ENCODE results near the gene ASS1. TPM values are rescaled to one million over a fixed set of nuclear protein-coding genes. Genes with fewer than 3 reads are reported as not detected.
A peak's percentile ranks its signal among the peaks of the same experiment; 100 is the strongest.

The ASS1 gene
- polyA plus RNA-seq, 4 donors, result 295 to 962 (median 408) TPM

DNA sequence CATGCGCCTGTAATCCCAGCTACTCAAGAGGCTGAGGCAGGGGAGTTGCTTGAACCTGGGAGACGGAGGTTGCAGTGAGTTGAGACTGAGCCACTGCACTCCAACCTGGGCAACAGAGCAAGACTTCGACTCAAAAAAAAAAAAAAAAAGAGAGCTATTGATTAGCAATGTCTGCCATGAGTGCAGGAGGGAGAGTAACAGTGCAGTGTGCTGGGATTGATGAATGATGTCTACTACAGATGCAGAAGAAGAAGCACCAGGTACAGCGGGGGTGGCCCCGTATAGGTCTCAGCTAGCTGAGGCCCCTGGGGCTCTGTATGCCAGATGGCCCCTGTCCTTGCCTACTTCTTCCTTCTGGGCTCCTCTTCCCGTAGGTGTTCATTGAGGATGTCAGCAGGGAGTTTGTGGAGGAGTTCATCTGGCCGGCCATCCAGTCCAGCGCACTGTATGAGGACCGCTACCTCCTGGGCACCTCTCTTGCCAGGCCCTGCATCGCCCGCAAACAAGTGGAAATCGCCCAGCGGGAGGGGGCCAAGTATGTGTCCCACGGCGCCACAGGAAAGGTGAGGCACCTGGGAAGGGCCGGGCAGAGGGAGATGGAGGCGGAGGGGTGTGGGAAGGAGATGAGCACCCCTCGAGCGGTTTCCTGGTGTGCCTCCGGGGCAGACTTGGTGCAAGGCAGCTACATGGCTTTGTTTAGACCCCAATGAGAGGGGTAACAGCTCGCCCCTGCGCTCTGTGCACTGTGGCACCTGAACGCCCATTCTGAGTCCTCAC, 13.5 kb downstream of the ASS1 start:
- Histone ChIP-seq H3K9me3 (ENCODE audit: control insufficient read depth in 2 of 2, insufficient read depth in 1 of 2, low read depth in 1 of 2, low read length in 1 of 2) (no peaks in the 10 kb centered on the region), H3K4me3 (ENCODE audit: low read depth in 1 of 3, low read length in 3 of 3) (no peak overlapping the region), H3K4me1 (ENCODE audit: control insufficient read depth in 3 of 3, insufficient read depth in 2 of 3, low read depth in 1 of 3, low read length in 2 of 3) (peaks cover 0 to 16% (median 2%) of the 10 kb centered on the region in 3 donors), H3K27me3 (ENCODE audit: control insufficient read depth in 3 of 3, insufficient read depth in 3 of 3, low read length in 3 of 3) (no peaks in the 10 kb centered on the region), H3K27ac (ENCODE audit: low read depth in 1 of 3, low read length in 2 of 3) (no peak overlapping the region), H3K36me3 (ENCODE audit: control insufficient read depth in 3 of 3, insufficient read depth in 2 of 3, low read depth in 1 of 3, low read length in 3 of 3) (peaks cover 0 to 85% (median 0%) of the 10 kb centered on the region in 3 donors)
- DNase-seq (no peak), FAIRE-seq (no peak)
- 88 to 92% (median 92%) methylated on average over 23 of the region's 23 CpGs for WGBS, 3 donors

GRCh38 chr9:130458804-130459067, 14.0 kb downstream of the ASS1 start:
- Histone ChIP-seq H3K4me1 (ENCODE audit: control insufficient read depth in 3 of 3, insufficient read depth in 2 of 3, low read depth in 1 of 3, low read length in 2 of 3) (peaks cover 0 to 10% (median 0%) of the 10 kb centered on the region in 3 donors), H3K9me3 (ENCODE audit: control insufficient read depth in 2 of 2, insufficient read depth in 1 of 2, low read depth in 1 of 2, low read length in 1 of 2) (no peaks in the 10 kb centered on the region), H3K27me3 (ENCODE audit: control insufficient read depth in 3 of 3, insufficient read depth in 3 of 3, low read length in 3 of 3) (no peaks in the 10 kb centered on the region), H3K36me3 (ENCODE audit: control insufficient read depth in 3 of 3, insufficient read depth in 2 of 3, low read depth in 1 of 3, low read length in 3 of 3) (peaks cover 0 to 86% (median 0%) of the 10 kb centered on the region in 3 donors), H3K27ac (ENCODE audit: low read depth in 1 of 3, low read length in 2 of 3) (no peak overlapping the region), H3K4me3 (ENCODE audit: low read depth in 1 of 3, low read length in 3 of 3) (no peak overlapping the region)
- FAIRE-seq (no peak), DNase-seq (no peak)
- WGBS, 3 donors, result 83 to 90% (median 85%) methylated on average over 5 of the region's 5 CpGs

- DNase-seq (peak in 1 of 2 donors; percentile 46), FAIRE-seq (no peak)
- H3K27me3 ChIP-seq (ENCODE audit: control insufficient read depth in 3 of 3, insufficient read depth in 3 of 3, low read length in 3 of 3), result no peaks in the 10 kb centered on the region
- peaks cover 0 to 7% (median 0%) of the 10 kb centered on the region in 3 donors for H3K4me1 ChIP-seq (ENCODE audit: control insufficient read depth in 3 of 3, insufficient read depth in 2 of 3, low read depth in 1 of 3, low read length in 2 of 3)
- H3K27ac ChIP-seq (ENCODE audit: low read depth in 1 of 3, low read length in 2 of 3), result no peak overlapping the region
- peaks cover 0 to 86% (median 0%) of the 10 kb centered on the region in 3 donors for H3K36me3 ChIP-seq (ENCODE audit: control insufficient read depth in 3 of 3, insufficient read depth in 2 of 3, low read depth in 1 of 3, low read length in 3 of 3)
- H3K9me3 ChIP-seq (ENCODE audit: control insufficient read depth in 2 of 2, insufficient read depth in 1 of 2, low read depth in 1 of 2, low read length in 1 of 2), result no peaks in the 10 kb centered on the region
- WGBS, 3 donors, result 48 to 65% (median 50%) methylated on average over 8 of the region's 8 CpGs
- H3K4me3 ChIP-seq (ENCODE audit: low read depth in 1 of 3, low read length in 3 of 3), result no peak overlapping the region
Observed at GRCh38 chr9:130459151-130459550, 14.4 kb downstream of the ASS1 start.

- 81 to 88% (median 86%) methylated on average over 11 of the region's 11 CpGs for WGBS, 3 donors
- no peaks in the 10 kb centered on the region for H3K9me3 ChIP-seq (ENCODE audit: control insufficient read depth in 2 of 2, insufficient read depth in 1 of 2, low read depth in 1 of 2, low read length in 1 of 2)
- no peak for FAIRE-seq
- peaks cover 0 to 91% (median 0%) of the 10 kb centered on the region in 3 donors for H3K36me3 ChIP-seq (ENCODE audit: control insufficient read depth in 3 of 3, insufficient read depth in 2 of 3, low read depth in 1 of 3, low read length in 3 of 3)
- H3K27ac ChIP-seq (ENCODE audit: low read depth in 1 of 3, low read length in 2 of 3), result no peak overlapping the region
- no peaks in the 10 kb centered on the region for H3K27me3 ChIP-seq (ENCODE audit: control insufficient read depth in 3 of 3, insufficient read depth in 3 of 3, low read length in 3 of 3)
- peaks cover 0 to 7% (median 0%) of the 10 kb centered on the region in 3 donors for H3K4me1 ChIP-seq (ENCODE audit: control insufficient read depth in 3 of 3, insufficient read depth in 2 of 3, low read depth in 1 of 3, low read length in 2 of 3)
- no peak overlapping the region for H3K4me3 ChIP-seq (ENCODE audit: low read depth in 1 of 3, low read length in 3 of 3)
- DNase-seq, result no peak
Observed at GRCh38 chr9:130459941-130460669, 15.3 kb downstream of the ASS1 start.

- DNase-seq (peak; percentile 38 to 64), FAIRE-seq (no peak)
- Histone ChIP-seq H3K36me3 (ENCODE audit: control insufficient read depth in 3 of 3, insufficient read depth in 2 of 3, low read depth in 1 of 3, low read length in 3 of 3) (peaks cover 0 to 92% (median 0%) of the 10 kb centered on the region in 3 donors), H3K27me3 (ENCODE audit: control insufficient read depth in 3 of 3, insufficient read depth in 3 of 3, low read length in 3 of 3) (no peaks in the 10 kb centered on the region), H3K9me3 (ENCODE audit: control insufficient read depth in 2 of 2, insufficient read depth in 1 of 2, low read depth in 1 of 2, low read length in 1 of 2) (no peaks in the 10 kb centered on the region), H3K4me1 (ENCODE audit: control insufficient read depth in 3 of 3, insufficient read depth in 2 of 3, low read depth in 1 of 3, low read length in 2 of 3) (peaks cover 0 to 8% (median 0%) of the 10 kb centered on the region in 3 donors), H3K4me3 (ENCODE audit: low read depth in 1 of 3, low read length in 3 of 3) (no peak overlapping the region), H3K27ac (ENCODE audit: low read depth in 1 of 3, low read length in 2 of 3) (no peak overlapping the region)
- WGBS, 3 donors, result 18 to 26% (median 19%) methylated on average over 21 to 22 of the region's 22 CpGs
Observed at GRCh38 chr9:130461218-130461630, 16.5 kb downstream of the ASS1 start.

DNA sequence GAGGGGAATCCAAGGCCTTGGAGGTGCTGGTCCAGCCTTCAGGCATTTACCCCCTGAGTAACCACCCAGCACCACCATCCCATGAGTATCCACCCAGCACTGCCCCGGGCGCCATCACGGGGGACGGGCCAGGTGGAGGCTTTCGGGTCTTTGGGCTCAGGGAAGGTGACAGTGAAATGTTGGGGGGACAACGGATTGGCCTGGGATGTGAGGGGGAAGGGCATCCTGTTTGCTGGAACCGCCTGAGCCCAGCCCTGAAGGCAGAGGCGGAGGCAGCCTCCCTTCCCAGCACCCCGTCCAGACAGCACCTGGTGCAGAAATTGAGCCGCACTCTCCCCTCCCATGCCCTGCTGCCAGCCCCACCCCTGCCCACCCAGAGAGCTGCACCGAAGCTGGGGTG, 17.0 kb downstream of the ASS1 start:
- Histone ChIP-seq H3K36me3 (ENCODE audit: control insufficient read depth in 3 of 3, insufficient read depth in 2 of 3, low read depth in 1 of 3, low read length in 3 of 3) (peaks cover 0 to 94% (median 0%) of the 10 kb centered on the region in 3 donors), H3K9me3 (ENCODE audit: control insufficient read depth in 2 of 2, insufficient read depth in 1 of 2, low read depth in 1 of 2, low read length in 1 of 2) (no peaks in the 10 kb centered on the region), H3K27me3 (ENCODE audit: control insufficient read depth in 3 of 3, insufficient read depth in 3 of 3, low read length in 3 of 3) (no peaks in the 10 kb centered on the region), H3K27ac (ENCODE audit: low read depth in 1 of 3, low read length in 2 of 3) (no peak overlapping the region), H3K4me3 (ENCODE audit: low read depth in 1 of 3, low read length in 3 of 3) (no peak overlapping the region), H3K4me1 (ENCODE audit: control insufficient read depth in 3 of 3, insufficient read depth in 2 of 3, low read depth in 1 of 3, low read length in 2 of 3) (peaks cover 0 to 13% (median 0%) of the 10 kb centered on the region in 3 donors)
- no peak for FAIRE-seq
- no peak for DNase-seq
- 84 to 88% (median 87%) methylated on average over 10 to 11 of the region's 11 CpGs for WGBS, 3 donors

DNA sequence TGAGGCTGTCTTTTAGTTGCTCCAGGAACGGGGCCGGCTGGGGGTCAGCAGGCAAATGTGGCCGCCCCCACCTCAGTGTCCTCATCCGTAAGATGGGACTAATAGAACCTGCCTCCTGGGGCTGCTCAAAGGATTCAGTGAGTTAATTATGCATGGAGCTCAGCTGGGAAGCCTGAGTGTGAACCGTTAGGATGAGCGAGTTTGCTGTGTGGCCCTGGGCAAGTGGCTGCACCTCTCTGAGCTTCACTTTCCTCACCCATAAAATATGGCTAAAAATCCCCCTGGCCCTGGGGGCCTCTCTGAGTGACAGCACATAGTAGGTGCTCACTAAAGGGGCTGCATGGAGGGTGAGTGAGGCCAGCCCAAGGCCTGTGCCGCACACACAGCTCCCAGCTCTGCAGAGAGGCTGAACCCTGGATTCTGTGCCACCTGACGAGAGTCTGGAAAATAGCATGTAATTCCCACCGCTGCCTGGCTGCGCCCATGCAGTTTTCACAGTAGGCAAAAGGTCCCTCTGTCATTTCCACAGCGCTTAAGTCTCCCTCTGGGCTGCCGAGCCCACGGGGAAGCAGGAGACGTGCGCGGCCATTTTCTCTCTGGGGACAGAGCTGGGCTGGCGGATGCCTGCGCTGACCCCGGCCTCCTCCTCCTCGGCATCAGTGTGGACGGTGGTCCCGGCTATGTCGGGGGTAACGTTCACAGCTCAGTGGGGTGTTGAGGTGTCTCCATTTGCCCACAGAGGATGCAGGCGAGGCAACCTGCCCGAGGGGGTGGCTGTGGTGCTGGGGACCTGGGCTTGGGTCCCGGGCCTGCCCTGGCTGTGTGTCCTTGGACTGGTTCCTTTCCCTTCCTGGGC, 18.2 kb downstream of the ASS1 start:
- no peak overlapping the region for H3K4me3 ChIP-seq (ENCODE audit: low read depth in 1 of 3, low read length in 3 of 3)
- FAIRE-seq (no peak), DNase-seq (no peak)
- WGBS, 3 donors, result 91 to 95% (median 93%) methylated on average over 27 of the region's 27 CpGs
- no peak overlapping the region for H3K27ac ChIP-seq (ENCODE audit: low read depth in 1 of 3, low read length in 2 of 3)
- peaks cover 0 to 97% (median 0%) of the 10 kb centered on the region in 3 donors for H3K36me3 ChIP-seq (ENCODE audit: control insufficient read depth in 3 of 3, insufficient read depth in 2 of 3, low read depth in 1 of 3, low read length in 3 of 3)
- H3K4me1 ChIP-seq (ENCODE audit: control insufficient read depth in 3 of 3, insufficient read depth in 2 of 3, low read depth in 1 of 3, low read length in 2 of 3), result peaks cover 0 to 13% (median 0%) of the 10 kb centered on the region in 3 donors
- no peaks in the 10 kb centered on the region for H3K27me3 ChIP-seq (ENCODE audit: control insufficient read depth in 3 of 3, insufficient read depth in 3 of 3, low read length in 3 of 3)
- H3K9me3 ChIP-seq (ENCODE audit: control insufficient read depth in 2 of 2, insufficient read depth in 1 of 2, low read depth in 1 of 2, low read length in 1 of 2), result no peaks in the 10 kb centered on the region

Measured in small intestine (tissue), 7 donors.